Loucy (cell line): ENCODE measurements around the gene ADARB2.

Experiments
- H2AFZ ChIP-seq: fragments of 200-600 bp; sonication (generic); 2 replicates; pipeline ENCODE4 v1.6.0; 2016; ENCODE audit warnings: antibody characterized with exemption, mild to moderate bottlenecking, low read length, moderate library complexity
- H3F3A ChIP-seq: fragments of 200-600 bp; 2 replicates; pipeline ENCODE4 v1.6.0; 2016; ENCODE audit warnings: antibody characterized with exemption, low read depth, mild to moderate bottlenecking
- H3K27me3 ChIP-seq: fragments of 200-600 bp; sonication (generic); 2 replicates; pipeline ENCODE4 v1.6.1; 2014; ENCODE audit warnings: low read length, mild to moderate bottlenecking; ENCODE audit not compliant: insufficient read depth, poor library complexity, severe bottlenecking
- H3K36me3 ChIP-seq: fragments of 200-600 bp; sonication (generic); 2 replicates; pipeline ENCODE4 v1.6.1; 2016; ENCODE audit warnings: low read length; ENCODE audit not compliant: insufficient read depth
- H3K4me1 ChIP-seq: fragments of 200-600 bp; sonication (generic); 2 replicates; pipeline ENCODE4 v1.5.1; 2014; ENCODE audit warnings: low read length, mild to moderate bottlenecking; ENCODE audit not compliant: insufficient read depth, poor library complexity, severe bottlenecking
- H3K4me2 ChIP-seq: fragments of 200-600 bp; sonication (generic); 2 replicates; pipeline ENCODE4 v1.6.0; 2014; ENCODE audit warnings: antibody characterized with exemption, low read length, low read depth, mild to moderate bottlenecking; ENCODE audit not compliant: poor library complexity, severe bottlenecking
- H3K4me3 ChIP-seq: fragments of 200-600 bp; sonication (generic); 2 replicates; pipeline ENCODE4 v1.5.1; 2014; ENCODE audit warnings: low read length, mild to moderate bottlenecking, mixed read lengths; ENCODE audit not compliant: poor library complexity, severe bottlenecking
- H3K79me2 ChIP-seq: fragments of 200-600 bp; sonication (generic); 2 replicates; pipeline ENCODE4 v1.6.1; 2014; ENCODE audit warnings: low read length; ENCODE audit not compliant: insufficient read depth
- H3K9ac ChIP-seq: fragments of 200-600 bp; sonication (generic); 2 replicates; pipeline ENCODE4 v1.6.0; 2014; ENCODE audit warnings: mild to moderate bottlenecking, low read depth, low read length, moderate library complexity; ENCODE audit not compliant: poor library complexity, severe bottlenecking
- H3K9me2 ChIP-seq: fragments of 200-600 bp; sonication (generic); replicated peaks from 2 replicates; pipeline ENCODE4 v1.6.1; 2016; ENCODE audit warnings: low read depth, low read length, mixed read lengths
- H3K9me3 ChIP-seq: fragments of 200-600 bp; sonication (generic); 2 replicates; pipeline ENCODE4 v1.6.1; 2014; ENCODE audit warnings: mild to moderate bottlenecking, antibody characterized with exemption, low read length, low read depth; ENCODE audit not compliant: insufficient read depth
- H4K20me1 ChIP-seq: fragments of 200-600 bp; sonication (generic); 2 replicates; pipeline ENCODE4 v1.6.0; 2014; ENCODE audit warnings: antibody characterized with exemption, low read length, mild to moderate bottlenecking; ENCODE audit not compliant: insufficient read depth, poor library complexity, severe bottlenecking
- CTCF ChIP-seq: fragments of 200-600 bp; sonication (generic); conservative IDR thresholded peaks from 2 replicates; pipeline ENCODE4 v1.5.1; 2014; ENCODE audit warnings: mild to moderate bottlenecking, antibody characterized with exemption, low read length
- EZH2phosphoT487 ChIP-seq: fragments of 200-600 bp; IDR thresholded peaks from 2 replicates; pipeline ENCODE4 v1.6.1; 2018; ENCODE audit warnings: antibody characterized with exemption, mild to moderate bottlenecking, moderate library complexity, borderline replicate concordance

The ADARB2 gene

GRCh38 chr10:1406967-1407945, 330.1 kb downstream of the ADARB2 start:
- no peaks in the 10 kb centered on the region for H3K4me1 ChIP-seq
- TF ChIP-seq EZH2phosphoT487 (no peak), CTCF (no peak)
- H3K4me2 ChIP-seq: no peak overlapping the region
- no peaks in the 10 kb centered on the region for H4K20me1 ChIP-seq
- no peaks in the 10 kb centered on the region for H3K36me3 ChIP-seq
- H2AFZ ChIP-seq: no peak overlapping the region
- H3K79me2 ChIP-seq: no peaks in the 10 kb centered on the region
- H3K4me3 ChIP-seq: no peak overlapping the region
- no peaks in the 10 kb centered on the region for H3K9me2 ChIP-seq
- H3K9ac ChIP-seq: no peak overlapping the region
- no peaks in the 10 kb centered on the region for H3K9me3 ChIP-seq
- H3F3A ChIP-seq: no peaks in the 10 kb centered on the region
- no peaks in the 10 kb centered on the region for H3K27me3 ChIP-seq

DNA sequence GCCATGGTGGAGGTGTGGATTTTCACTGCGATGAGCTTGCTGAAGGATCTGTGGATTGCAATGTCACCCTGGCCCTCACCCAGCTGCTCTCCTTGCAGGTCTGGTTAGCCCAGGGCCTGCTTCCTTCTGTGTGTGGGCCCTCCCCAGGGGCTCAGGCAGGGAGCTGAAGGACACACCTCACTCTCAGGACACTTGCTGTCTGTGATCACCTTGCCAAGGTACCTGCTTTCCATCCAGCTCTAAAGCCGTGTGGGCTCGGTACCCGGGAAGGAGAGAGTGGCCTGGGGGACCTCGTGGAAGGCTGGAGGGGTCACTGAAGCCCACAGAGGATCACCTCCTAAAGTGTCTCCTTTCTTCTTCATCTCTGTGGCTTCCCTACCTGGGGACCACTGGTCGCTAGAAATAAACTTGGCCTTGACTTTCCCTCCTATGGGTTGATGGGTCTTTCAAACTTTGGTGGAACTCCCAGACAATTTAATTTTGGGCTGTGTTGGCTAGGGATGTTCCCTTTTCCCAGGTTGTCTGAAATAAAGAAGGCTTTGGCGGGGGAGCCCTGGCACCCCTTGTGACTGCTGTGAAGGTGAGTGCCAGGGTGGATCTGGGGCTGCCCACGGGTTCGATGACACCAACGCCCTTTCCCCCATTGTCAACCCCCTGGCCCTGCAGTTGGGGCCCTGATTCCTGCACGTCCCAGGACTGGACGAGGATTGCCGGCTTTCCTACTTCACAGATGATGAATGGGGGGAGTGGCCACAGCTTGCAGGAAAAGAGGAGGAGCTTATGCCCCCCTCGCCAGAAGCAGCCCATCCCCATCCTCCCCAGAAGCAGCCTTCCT, 331.0 kb downstream of the ADARB2 start:
- H3K9me2 ChIP-seq: no peaks in the 10 kb centered on the region
- H3K9me3 ChIP-seq: no peaks in the 10 kb centered on the region
- no peak overlapping the region for H2AFZ ChIP-seq
- H3K4me1 ChIP-seq: no peaks in the 10 kb centered on the region
- H3K36me3 ChIP-seq: no peaks in the 10 kb centered on the region
- H4K20me1 ChIP-seq: no peaks in the 10 kb centered on the region
- no peak overlapping the region for H3K4me3 ChIP-seq
- no peaks in the 10 kb centered on the region for H3K79me2 ChIP-seq
- no peak overlapping the region for H3K4me2 ChIP-seq
- H3K9ac ChIP-seq: no peak overlapping the region
- no peak for TF ChIP-seq EZH2phosphoT487
- TF ChIP-seq CTCF: no peak
- no peaks in the 10 kb centered on the region for H3F3A ChIP-seq
- no peaks in the 10 kb centered on the region for H3K27me3 ChIP-seq

- H3K36me3 ChIP-seq: no peaks in the 10 kb centered on the region
- H3F3A ChIP-seq: no peaks in the 10 kb centered on the region
- H2AFZ ChIP-seq: no peak overlapping the region
- H3K79me2 ChIP-seq: no peaks in the 10 kb centered on the region
- H3K4me1 ChIP-seq: no peaks in the 10 kb centered on the region
- no peaks in the 10 kb centered on the region for H3K9me2 ChIP-seq
- no peak overlapping the region for H3K9ac ChIP-seq
- no peaks in the 10 kb centered on the region for H3K9me3 ChIP-seq
- no peaks in the 10 kb centered on the region for H3K27me3 ChIP-seq
- no peaks in the 10 kb centered on the region for H4K20me1 ChIP-seq
- no peak overlapping the region for H3K4me2 ChIP-seq
- H3K4me3 ChIP-seq: no peak overlapping the region
- TF ChIP-seq EZH2phosphoT487 (no peak), CTCF (no peak)
Observed at GRCh38 chr10:1404323-1405260, 332.7 kb downstream of the ADARB2 start.
